HG02610 (cell line): Measurements from ENCODE around the gene WNK1.
"Not testable (repeated sequence)": the region's sequence is repeated elsewhere in the genome, so short reads cannot be mapped to it uniquely, and the experiment has no call there.

Experiments
- ATAC-seq: cut with Tn5 transposase; IDR thresholded peaks from one replicate; pipeline ENCODE4 v1.9.1; 2021; ENCODE audit warnings: mild to moderate bottlenecking, moderate library complexity; ENCODE audit not compliant: unreplicated experiment

Gene WNK1

GRCh38 chr12:740921-741320 is 11.5 kb upstream of the WNK1 start:
- ATAC-seq: no peak

GRCh38 chr12:749751-750270 is 2.6 kb upstream of the WNK1 start:
- ATAC-seq: no peak

GRCh38 chr12:750366-751191 is 1.8 kb upstream of the WNK1 start:
- no peak for ATAC-seq

GRCh38 chr12:751192-751998 is 984 bp upstream of the WNK1 start:
- peak; percentile 44 for ATAC-seq

- ATAC-seq: peak; percentile 22
Observed at GRCh38 chr12:752695-753610, 574 bp downstream of the WNK1 start.

GRCh38 chr12:753611-754472 is 1.5 kb downstream of the WNK1 start:
- ATAC-seq: peak; percentile 0

GRCh38 chr12:754473-754820 is 2.1 kb downstream of the WNK1 start:
- no peak for ATAC-seq

GRCh38 chr12:754851-755562 is 2.6 kb downstream of the WNK1 start:
- no peak for ATAC-seq

GRCh38 chr12:759628-760027 is 7.2 kb downstream of the WNK1 start:
- ATAC-seq: no peak

GRCh38 chr12:761256-761655 is 8.9 kb downstream of the WNK1 start:
- ATAC-seq: no peak

GRCh38 chr12:765840-766239 is 13.5 kb downstream of the WNK1 start:
- ATAC-seq: no peak

- ATAC-seq: no peak
Observed at GRCh38 chr12:768434-768833, 16.1 kb downstream of the WNK1 start.

GRCh38 chr12:770479-770878 is 18.1 kb downstream of the WNK1 start:
- no peak for ATAC-seq

- no peak for ATAC-seq
Observed at GRCh38 chr12:772056-772697, 19.8 kb downstream of the WNK1 start.

- ATAC-seq: no peak
Observed at GRCh38 chr12:774051-774614, 21.8 kb downstream of the WNK1 start.

- not testable (repeated sequence) for ATAC-seq
Observed at GRCh38 chr12:775973-776771, 23.8 kb downstream of the WNK1 start.

- ATAC-seq: not testable (repeated sequence)
Observed at GRCh38 chr12:776772-777373, 24.5 kb downstream of the WNK1 start.
